ENCODE data around the gene SORCS2. TPM values are rescaled to one million over a fixed set of nuclear protein-coding genes. Genes with fewer than 3 reads are reported as not detected.

SORCS2 gene
- total and polyA plus RNA-seq, 4 donors = 2.2 to 7.7 (median 2.5) TPM

DNA sequence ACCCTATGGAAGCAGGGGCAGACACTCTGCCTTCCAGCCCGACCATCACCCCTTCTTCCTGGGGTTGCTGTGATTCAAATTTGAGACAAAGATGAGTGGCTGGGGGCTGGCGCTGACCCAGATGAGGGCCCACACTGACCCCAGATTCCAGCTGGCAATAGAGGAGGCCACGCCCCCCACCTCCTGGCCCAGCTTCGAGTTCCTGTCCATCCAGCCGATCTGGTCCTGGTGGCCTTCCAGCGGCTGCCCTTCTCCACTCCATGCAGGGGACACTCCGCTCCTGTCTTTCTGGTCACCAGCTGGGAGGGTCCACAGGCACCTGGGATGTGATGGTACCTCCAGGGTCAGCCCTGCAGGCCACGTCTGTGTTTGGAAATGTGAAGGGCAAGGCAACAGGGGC, 340.9 kb downstream of the SORCS2 start:
- ATAC-seq (ENCODE audit: insufficient read depth, low FRiP score) = no peak
- TF ChIP-seq, protein P1, sequence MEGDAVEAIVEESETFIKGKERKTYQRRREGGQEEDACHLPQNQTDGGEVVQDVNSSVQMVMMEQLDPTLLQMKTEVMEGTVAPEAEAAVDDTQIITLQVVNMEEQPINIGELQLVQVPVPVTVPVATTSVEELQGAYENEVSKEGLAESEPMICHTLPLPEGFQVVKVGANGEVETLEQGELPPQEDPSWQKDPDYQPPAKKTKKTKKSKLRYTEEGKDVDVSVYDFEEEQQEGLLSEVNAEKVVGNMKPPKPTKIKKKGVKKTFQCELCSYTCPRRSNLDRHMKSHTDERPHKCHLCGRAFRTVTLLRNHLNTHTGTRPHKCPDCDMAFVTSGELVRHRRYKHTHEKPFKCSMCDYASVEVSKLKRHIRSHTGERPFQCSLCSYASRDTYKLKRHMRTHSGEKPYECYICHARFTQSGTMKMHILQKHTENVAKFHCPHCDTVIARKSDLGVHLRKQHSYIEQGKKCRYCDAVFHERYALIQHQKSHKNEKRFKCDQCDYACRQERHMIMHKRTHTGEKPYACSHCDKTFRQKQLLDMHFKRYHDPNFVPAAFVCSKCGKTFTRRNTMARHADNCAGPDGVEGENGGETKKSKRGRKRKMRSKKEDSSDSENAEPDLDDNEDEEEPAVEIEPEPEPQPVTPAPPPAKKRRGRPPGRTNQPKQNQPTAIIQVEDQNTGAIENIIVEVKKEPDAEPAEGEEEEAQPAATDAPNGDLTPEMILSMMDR (IDR thresholded peaks at IDR 0.05; ENCODE audit: control extremely low read depth, extremely low read depth) = no peak
- no peaks in the 10 kb centered on the region for H3K36me3 ChIP-seq (ENCODE audit: control insufficient read depth in 4 of 4, insufficient read depth in 4 of 4, low read length in 4 of 4)
- no peaks in the 10 kb centered on the region for H3K27me3 ChIP-seq (ENCODE audit: control insufficient read depth in 3 of 3, insufficient read depth in 3 of 3, low read length in 2 of 3)
- H3K4me3 ChIP-seq = no peak overlapping the region
- peaks cover 0 to 7% (median 0%) of the 10 kb centered on the region in 5 donors for H3K4me1 ChIP-seq (ENCODE audit: control insufficient read depth in 5 of 5, insufficient read depth in 5 of 5, low read length in 5 of 5)
- no peak for DNase-seq
- H3K9ac ChIP-seq (ENCODE audit: insufficient read depth in 1 of 2, low read length in 2 of 2) = no peak overlapping the region
- peaks cover 0 to 7% (median 0%) of the 10 kb centered on the region in 4 donors for H3K9me3 ChIP-seq (ENCODE audit: control insufficient read depth in 4 of 4, insufficient read depth in 3 of 4, low read length in 3 of 4)
- H3K27ac ChIP-seq (ENCODE audit: low read depth in 1 of 2, low read length in 1 of 2) = no peak overlapping the region
- 82 to 89% methylated on average over 8 of the region's 8 CpGs for WGBS, 2 donors

- TF ChIP-seq, protein P1 (IDR thresholded peaks at IDR 0.05; ENCODE audit: control extremely low read depth, extremely low read depth) = no peak
- DNase-seq (no peak), ATAC-seq (ENCODE audit: insufficient read depth, low FRiP score) (no peak)
- peaks cover 0 to 7% (median 0%) of the 10 kb centered on the region in 4 donors for H3K9me3 ChIP-seq (ENCODE audit: control insufficient read depth in 4 of 4, insufficient read depth in 3 of 4, low read length in 3 of 4)
- no peak overlapping the region for H3K4me3 ChIP-seq
- H3K27me3 ChIP-seq (ENCODE audit: control insufficient read depth in 3 of 3, insufficient read depth in 3 of 3, low read length in 2 of 3) = no peaks in the 10 kb centered on the region
- H3K4me1 ChIP-seq (ENCODE audit: control insufficient read depth in 5 of 5, insufficient read depth in 5 of 5, low read length in 5 of 5) = peaks cover 0 to 3% (median 0%) of the 10 kb centered on the region in 5 donors
- H3K9ac ChIP-seq (ENCODE audit: insufficient read depth in 1 of 2, low read length in 2 of 2) = no peak overlapping the region
- H3K36me3 ChIP-seq (ENCODE audit: control insufficient read depth in 4 of 4, insufficient read depth in 4 of 4, low read length in 4 of 4) = no peaks in the 10 kb centered on the region
- no peak overlapping the region for H3K27ac ChIP-seq (ENCODE audit: low read depth in 1 of 2, low read length in 1 of 2)
- WGBS, 2 donors = 89 to 93% methylated on average over 10 of the region's 10 CpGs
Measured at GRCh38 chr4:7535094-7535493, 342.8 kb downstream of the SORCS2 start.

GRCh38 chr4:7535619-7536018, 343.3 kb downstream of the SORCS2 start:
- H3K9ac ChIP-seq (ENCODE audit: insufficient read depth in 1 of 2, low read length in 2 of 2) = no peak overlapping the region
- WGBS, 2 donors = 83 to 87% methylated on average over 11 of the region's 11 CpGs
- TF ChIP-seq, protein P1 (IDR thresholded peaks at IDR 0.05; ENCODE audit: control extremely low read depth, extremely low read depth) = no peak
- no peaks in the 10 kb centered on the region for H3K27me3 ChIP-seq (ENCODE audit: control insufficient read depth in 3 of 3, insufficient read depth in 3 of 3, low read length in 2 of 3)
- H3K9me3 ChIP-seq (ENCODE audit: control insufficient read depth in 4 of 4, insufficient read depth in 3 of 4, low read length in 3 of 4) = peaks cover 0 to 7% (median 0%) of the 10 kb centered on the region in 4 donors
- no peak overlapping the region for H3K27ac ChIP-seq (ENCODE audit: low read depth in 1 of 2, low read length in 1 of 2)
- no peak for ATAC-seq (ENCODE audit: insufficient read depth, low FRiP score)
- no peak for DNase-seq
- no peaks in the 10 kb centered on the region for H3K36me3 ChIP-seq (ENCODE audit: control insufficient read depth in 4 of 4, insufficient read depth in 4 of 4, low read length in 4 of 4)
- H3K4me1 ChIP-seq (ENCODE audit: control insufficient read depth in 5 of 5, insufficient read depth in 5 of 5, low read length in 5 of 5) = no peaks in the 10 kb centered on the region
- no peak overlapping the region for H3K4me3 ChIP-seq

GRCh38 chr4:7536876-7537275, 344.5 kb downstream of the SORCS2 start:
- Histone ChIP-seq H3K27ac (ENCODE audit: low read depth in 1 of 2, low read length in 1 of 2) (no peak overlapping the region), H3K4me3 (no peak overlapping the region), H3K27me3 (ENCODE audit: control insufficient read depth in 3 of 3, insufficient read depth in 3 of 3, low read length in 2 of 3) (no peaks in the 10 kb centered on the region), H3K9ac (ENCODE audit: insufficient read depth in 1 of 2, low read length in 2 of 2) (no peak overlapping the region), H3K36me3 (ENCODE audit: control insufficient read depth in 4 of 4, insufficient read depth in 4 of 4, low read length in 4 of 4) (no peaks in the 10 kb centered on the region), H3K9me3 (ENCODE audit: control insufficient read depth in 4 of 4, insufficient read depth in 3 of 4, low read length in 3 of 4) (peaks cover 0 to 7% (median 0%) of the 10 kb centered on the region in 4 donors), H3K4me1 (ENCODE audit: control insufficient read depth in 5 of 5, insufficient read depth in 5 of 5, low read length in 5 of 5) (no peaks in the 10 kb centered on the region)
- TF ChIP-seq, protein P1 (IDR thresholded peaks at IDR 0.05; ENCODE audit: control extremely low read depth, extremely low read depth) = no peak
- DNase-seq = no peak
- WGBS, 2 donors = 92% methylated on average over 8 of the region's 8 CpGs
- no peak for ATAC-seq (ENCODE audit: insufficient read depth, low FRiP score)
